Hepatocyte (in vitro differentiated cells): ENCODE measurements around the gene UQCC5. TPM values are rescaled to one million over a fixed set of nuclear protein-coding genes. Genes with fewer than 3 reads are reported as not detected.

ENCODE experiments used
- DNase-seq: peaks from one replicate; pipeline ENCODE4 v3.0.0-alpha.2; 2016; ENCODE audit warnings: low spot score
- H2AFZ ChIP-seq: fragments of 200-600 bp; sonication (generic); 2 replicates; pipeline ENCODE4 v1.6.0; 2016; ENCODE audit warnings: antibody characterized with exemption, mild to moderate bottlenecking
- H3K27ac ChIP-seq: fragments of 200-600 bp; sonication (generic); 2 replicates; pipeline ENCODE4 v1.5.1; 2016; ENCODE audit warnings: mild to moderate bottlenecking
- H3K27me3 ChIP-seq: fragments of 200-600 bp; sonication (generic); 2 replicates; pipeline ENCODE4 v1.6.1; 2016
- H3K36me3 ChIP-seq: fragments of 200-600 bp; sonication (generic); replicated peaks from 2 replicates; pipeline ENCODE4 v1.5.1; 2016; ENCODE audit warnings: low read depth; ENCODE audit not compliant: insufficient read depth
- H3K4me1 ChIP-seq: fragments of 200-600 bp; sonication (generic); 2 replicates; pipeline ENCODE4 v1.5.1; 2016; ENCODE audit warnings: mild to moderate bottlenecking, moderate library complexity; ENCODE audit not compliant: insufficient read depth
- H3K4me2 ChIP-seq: fragments of 200-600 bp; sonication (generic); 2 replicates; pipeline ENCODE4 v1.6.0; 2016
- H3K4me3 ChIP-seq: fragments of 200-600 bp; sonication (generic); 2 replicates; pipeline ENCODE4 v1.5.1; 2016; ENCODE audit warnings: mild to moderate bottlenecking
- H3K79me2 ChIP-seq: fragments of 200-600 bp; sonication (generic); 2 replicates; pipeline ENCODE4 v1.6.0; 2017; ENCODE audit warnings: mild to moderate bottlenecking
- H3K9me2 ChIP-seq: fragments of 200-600 bp; sonication (generic); replicated peaks from 2 replicates; pipeline ENCODE4 v1.6.0; 2017; ENCODE audit warnings: mild to moderate bottlenecking; ENCODE audit not compliant: insufficient read depth
- H3K9me3 ChIP-seq: fragments of 200-600 bp; sonication (generic); 2 replicates; pipeline ENCODE4 v1.5.1; 2016; ENCODE audit warnings: low read depth, mild to moderate bottlenecking
- H4K20me1 ChIP-seq: fragments of 200-600 bp; sonication (generic); 2 replicates; pipeline ENCODE4 v1.6.0; 2016; ENCODE audit warnings: mild to moderate bottlenecking; ENCODE audit not compliant: insufficient read depth, poor library complexity, severe bottlenecking
- EZH2 ChIP-seq: fragments of 200-600 bp; sonication (generic); IDR thresholded peaks from 2 replicates; pipeline ENCODE4 v1.6.1; 2016; ENCODE audit warnings: antibody characterized with exemption, mild to moderate bottlenecking, borderline replicate concordance
- EZH2phosphoT487 ChIP-seq: fragments of 200-600 bp; sonication (generic); IDR thresholded peaks from one replicate; pipeline ENCODE4 v1.6.1; 2018; ENCODE audit warnings: antibody characterized with exemption, mild to moderate bottlenecking, low read depth, moderate library complexity; ENCODE audit not compliant: unreplicated experiment, severe bottlenecking
- WGBS: methylation state at CpG from one replicate; pipeline ENCODE4 v1.1.6; 2016; ENCODE audit warnings: low lambda C conversion rate; ENCODE audit errors: missing lambda C conversion rate; 5-methylcytosine and 5-hydroxymethylcytosine counted together
- polyA plus RNA-seq: library from polyadenylated mRNA; unstranded; fragments of >200 nt; fragmentation: Nextera tagmentation; extraction: Ambion mirVana; gene quantifications from 2 replicates; pipeline ENCODE4 v1.2.1, GENCODE V29; 2016
- small RNA-seq: library from RNA; depleted of rRNA; stranded (forward); fragments of <200 nt; gene quantifications from one replicate; pipeline ENCODE3, GENCODE V24; 2014
- total RNA-seq: library from RNA; depleted of rRNA; stranded (reverse); fragments of >200 nt; gene quantifications from 2 replicates; pipeline ENCODE4 v1.2.3, GENCODE V29; 2014
- TF ChIP-seq, protein P1 (sequence below): fragments of 200-600 bp; sonication (generic); IDR thresholded peaks from 2 replicates; pipeline ENCODE4 v1.5.1; 2016; ENCODE audit warnings: antibody characterized with exemption, mild to moderate bottlenecking; ENCODE audit not compliant: poor library complexity

Gene UQCC5
- total and polyA plus RNA-seq, 2 experiments from 2014 or later, result 0.83 to 51.7 TPM

DNA sequence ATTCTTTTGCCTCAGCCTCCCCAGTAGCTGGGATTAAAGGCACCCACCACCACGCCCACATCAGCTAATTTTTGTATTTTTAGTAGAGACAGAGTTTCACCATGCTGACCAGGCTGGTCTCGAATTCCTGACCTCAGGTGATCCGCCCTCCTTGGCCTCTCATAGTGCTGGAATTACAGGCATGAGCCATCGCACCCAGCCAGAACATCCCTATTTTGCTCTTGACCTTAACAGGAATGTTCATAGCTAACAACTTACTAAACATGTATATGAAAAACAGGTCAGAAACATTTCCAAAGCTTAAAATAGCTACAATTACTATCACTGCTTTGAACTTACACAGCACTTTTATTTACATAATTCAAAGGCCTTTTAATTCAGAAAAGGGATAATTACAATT, 33.7 kb downstream of the UQCC5 start:
- Histone ChIP-seq H3K36me3 (no peaks in the 10 kb centered on the region), H2AFZ (no peak overlapping the region), H3K4me3 (no peak overlapping the region), H3K9me2 (no peaks in the 10 kb centered on the region), H3K27me3 (no peaks in the 10 kb centered on the region), H3K79me2 (peaks cover 2% of the 10 kb centered on the region), H3K27ac (peak overlapping the region; percentile 31), H4K20me1 (no peaks in the 10 kb centered on the region), H3K4me1 (no peaks in the 10 kb centered on the region), H3K4me2 (no peak overlapping the region), H3K9me3 (no peaks in the 10 kb centered on the region)
- peak; percentile 9 for DNase-seq
- TF ChIP-seq, protein P1, sequence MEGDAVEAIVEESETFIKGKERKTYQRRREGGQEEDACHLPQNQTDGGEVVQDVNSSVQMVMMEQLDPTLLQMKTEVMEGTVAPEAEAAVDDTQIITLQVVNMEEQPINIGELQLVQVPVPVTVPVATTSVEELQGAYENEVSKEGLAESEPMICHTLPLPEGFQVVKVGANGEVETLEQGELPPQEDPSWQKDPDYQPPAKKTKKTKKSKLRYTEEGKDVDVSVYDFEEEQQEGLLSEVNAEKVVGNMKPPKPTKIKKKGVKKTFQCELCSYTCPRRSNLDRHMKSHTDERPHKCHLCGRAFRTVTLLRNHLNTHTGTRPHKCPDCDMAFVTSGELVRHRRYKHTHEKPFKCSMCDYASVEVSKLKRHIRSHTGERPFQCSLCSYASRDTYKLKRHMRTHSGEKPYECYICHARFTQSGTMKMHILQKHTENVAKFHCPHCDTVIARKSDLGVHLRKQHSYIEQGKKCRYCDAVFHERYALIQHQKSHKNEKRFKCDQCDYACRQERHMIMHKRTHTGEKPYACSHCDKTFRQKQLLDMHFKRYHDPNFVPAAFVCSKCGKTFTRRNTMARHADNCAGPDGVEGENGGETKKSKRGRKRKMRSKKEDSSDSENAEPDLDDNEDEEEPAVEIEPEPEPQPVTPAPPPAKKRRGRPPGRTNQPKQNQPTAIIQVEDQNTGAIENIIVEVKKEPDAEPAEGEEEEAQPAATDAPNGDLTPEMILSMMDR, result no peak
- no peak for TF ChIP-seq EZH2phosphoT487
- no peak for TF ChIP-seq EZH2
- WGBS, result 92% methylated on average over 4 of the region's 4 CpGs

DNA sequence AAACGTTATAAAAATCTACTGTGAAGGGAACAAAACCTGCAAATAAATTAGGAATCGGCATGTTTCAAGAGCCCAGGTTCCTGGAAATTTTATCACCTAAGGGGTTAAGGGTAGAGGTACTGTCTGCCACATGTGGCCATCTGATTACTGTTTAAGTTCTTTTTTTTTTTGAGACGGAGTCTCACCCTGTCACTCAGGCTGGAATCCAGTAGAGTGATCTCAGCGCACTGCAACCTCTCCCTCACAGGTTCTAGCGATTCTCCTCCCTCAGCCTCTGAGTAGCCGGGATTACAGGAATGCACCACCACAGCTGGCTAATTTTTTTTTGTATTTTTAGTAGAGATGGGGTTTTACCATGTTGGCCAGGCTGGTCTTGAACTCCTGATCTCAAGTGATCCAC, 35.8 kb downstream of the UQCC5 start:
- 84% methylated on average over 6 of the region's 6 CpGs for WGBS
- H3K4me2 ChIP-seq, result no peak overlapping the region
- no peaks in the 10 kb centered on the region for H3K9me3 ChIP-seq
- no peaks in the 10 kb centered on the region for H3K4me1 ChIP-seq
- H2AFZ ChIP-seq, result no peak overlapping the region
- DNase-seq, result no peak
- TF ChIP-seq, protein P1, result no peak
- no peak for TF ChIP-seq EZH2
- H3K27me3 ChIP-seq, result no peaks in the 10 kb centered on the region
- peaks cover 2% of the 10 kb centered on the region for H3K79me2 ChIP-seq
- no peaks in the 10 kb centered on the region for H3K9me2 ChIP-seq
- no peak overlapping the region for H3K27ac ChIP-seq
- no peaks in the 10 kb centered on the region for H3K36me3 ChIP-seq
- no peak overlapping the region for H3K4me3 ChIP-seq
- no peaks in the 10 kb centered on the region for H4K20me1 ChIP-seq

DNA sequence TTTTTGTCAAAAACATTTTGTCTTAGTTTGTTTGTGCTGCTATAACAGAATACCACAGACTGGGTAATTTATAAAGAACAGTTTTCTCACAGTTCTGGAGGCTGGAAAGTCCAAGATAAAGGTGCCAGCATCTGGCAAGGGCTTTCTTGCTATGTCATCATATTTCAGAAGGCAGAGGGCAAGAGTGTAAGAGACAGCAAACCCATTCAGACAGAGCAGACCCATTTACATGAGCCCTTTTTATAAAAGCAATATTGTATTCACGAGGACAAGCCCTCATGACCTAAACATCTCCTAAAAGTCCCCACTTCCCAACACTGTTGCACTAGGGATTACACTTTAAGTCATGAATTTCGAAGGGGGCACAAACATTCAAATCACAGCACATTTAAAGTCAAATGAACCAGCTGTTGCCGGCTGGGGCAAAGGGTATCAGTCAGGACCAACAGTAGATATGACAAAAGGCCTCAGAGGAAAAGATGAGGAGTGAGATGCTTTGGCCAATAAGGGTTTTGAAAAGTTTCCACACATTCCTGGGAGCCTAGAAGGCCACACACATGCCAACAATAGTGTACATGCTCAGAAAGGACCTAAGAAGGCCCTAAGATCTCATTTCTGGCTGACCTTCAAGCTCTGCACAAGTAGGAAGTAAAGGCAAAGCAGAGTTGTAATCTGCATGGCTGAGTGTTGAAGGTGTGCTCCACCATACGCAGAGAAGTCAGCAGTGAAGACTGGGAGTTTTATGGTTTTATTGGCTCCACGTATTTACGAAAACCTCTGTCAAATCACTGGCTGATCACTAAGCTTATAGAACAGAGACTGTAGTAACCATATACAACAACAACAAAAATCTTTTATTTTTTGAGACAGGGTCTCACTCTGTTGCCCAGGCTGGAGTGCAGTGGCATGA, 37.9 kb downstream of the UQCC5 start:
- Histone ChIP-seq H3K79me2 (peaks cover 2% of the 10 kb centered on the region), H3K27ac (no peak overlapping the region), H3K4me2 (no peak overlapping the region), H4K20me1 (no peaks in the 10 kb centered on the region), H3K9me2 (no peaks in the 10 kb centered on the region), H3K9me3 (no peaks in the 10 kb centered on the region), H3K4me3 (no peak overlapping the region), H3K36me3 (no peaks in the 10 kb centered on the region), H3K27me3 (no peaks in the 10 kb centered on the region), H3K4me1 (no peaks in the 10 kb centered on the region), H2AFZ (no peak overlapping the region)
- 80% methylated on average over 6 of the region's 6 CpGs for WGBS
- no peak for TF ChIP-seq EZH2phosphoT487
- TF ChIP-seq, protein P1, result no peak
- no peak for TF ChIP-seq EZH2
- no peak for DNase-seq

Small RNA genes lying within 50 kb of the gene (small RNA-seq; reads per million reads assigned to genes)
- gene RNU6-856P (not detected), gene RNU6ATAC16P (not detected)

Other genes starting within 250 kb of the UQCC5 start
- 112 and 116 TPM in 2 replicates for gene GLYCTK, start 248.8 kb upstream of the UQCC5 start, total RNA-seq
- 95.5 and 110 TPM in 2 replicates for gene GLYCTK, start 248.8 kb upstream of the UQCC5 start, polyA plus RNA-seq
- 2.5 and 4.0 TPM in 2 replicates for gene DNAH1, start 220.3 kb upstream of the UQCC5 start, total RNA-seq
- gene DNAH1, start 220.3 kb upstream of the UQCC5 start, polyA plus RNA-seq, result 2.7 and 4.2 TPM in 2 replicates
- 54.1 and 68.5 TPM in 2 replicates for gene BAP1, start 126.6 kb upstream of the UQCC5 start, total RNA-seq
- gene BAP1, start 126.6 kb upstream of the UQCC5 start, polyA plus RNA-seq, result 57.4 and 59.2 TPM in 2 replicates
- 7.1 and 7.2 TPM in 2 replicates for gene PHF7, start 125.9 kb upstream of the UQCC5 start, total RNA-seq
- gene PHF7, start 125.9 kb upstream of the UQCC5 start, polyA plus RNA-seq, result 3.9 and 7.1 TPM in 2 replicates
- 1.5 and 3.8 TPM in 2 replicates for gene SEMA3G, start 91.5 kb upstream of the UQCC5 start, total RNA-seq
- 0.48 and 1.5 TPM in 2 replicates for gene SEMA3G, start 91.5 kb upstream of the UQCC5 start, polyA plus RNA-seq
- 15.0 and 16.1 TPM in 2 replicates for gene TNNC1, start 82.6 kb upstream of the UQCC5 start, total RNA-seq
- 9.7 and 19.8 TPM in 2 replicates for gene TNNC1, start 82.6 kb upstream of the UQCC5 start, polyA plus RNA-seq
- 52.1 and 74.5 TPM in 2 replicates for gene NISCH, start 81.0 kb upstream of the UQCC5 start, total RNA-seq
- gene NISCH, start 81.0 kb upstream of the UQCC5 start, polyA plus RNA-seq, result 58.9 and 66.3 TPM in 2 replicates
- 4.0 and 4.6 TPM in 2 replicates for gene STAB1, start 41.3 kb upstream of the UQCC5 start, total RNA-seq
- 3.0 and 4.0 TPM in 2 replicates for gene STAB1, start 41.3 kb upstream of the UQCC5 start, polyA plus RNA-seq
- 167 and 172 TPM in 2 replicates for gene NT5DC2, start 2.7 kb upstream of the UQCC5 start, total RNA-seq
- 166 and 177 TPM in 2 replicates for gene NT5DC2, start 2.7 kb upstream of the UQCC5 start, polyA plus RNA-seq
- gene PBRM1, start 149.3 kb downstream of the UQCC5 start, total RNA-seq, result 70.7 and 77.4 TPM in 2 replicates
- gene PBRM1, start 149.3 kb downstream of the UQCC5 start, polyA plus RNA-seq, result 43.7 and 50.9 TPM in 2 replicates
- 84.8 and 93.3 TPM in 2 replicates for gene GNL3, start 149.4 kb downstream of the UQCC5 start, total RNA-seq
- 82.6 and 91.1 TPM in 2 replicates for gene GNL3, start 149.4 kb downstream of the UQCC5 start, polyA plus RNA-seq
- 68.3 and 97.9 TPM in 2 replicates for gene GLT8D1, start 169.2 kb downstream of the UQCC5 start, total RNA-seq
- gene GLT8D1, start 169.2 kb downstream of the UQCC5 start, polyA plus RNA-seq, result 79.9 and 89.2 TPM in 2 replicates
- 158 and 261 TPM in 2 replicates for gene SPCS1, start 169.5 kb downstream of the UQCC5 start, total RNA-seq
- 219 and 242 TPM in 2 replicates for gene SPCS1, start 169.5 kb downstream of the UQCC5 start, polyA plus RNA-seq
- gene NEK4, start 234.3 kb downstream of the UQCC5 start, total RNA-seq, result 19.2 and 21.4 TPM in 2 replicates
- gene NEK4, start 234.3 kb downstream of the UQCC5 start, polyA plus RNA-seq, result 5.5 and 8.0 TPM in 2 replicates
- 120 and 154 TPM in 2 replicates for gene ITIH1, start 241.0 kb downstream of the UQCC5 start, total RNA-seq
- 160 and 250 TPM in 2 replicates for gene ITIH1, start 241.0 kb downstream of the UQCC5 start, polyA plus RNA-seq